Measurements from ENCODE around the gene TBCC.
"Not testable (repeated sequence)": the region's sequence is repeated elsewhere in the genome, so short reads cannot be mapped to it uniquely, and the experiment has no call there.

TBCC gene

GRCh38 chr6:42726026-42726425 lies 19.9 kb downstream of the TBCC start:
- Mint-ChIP-seq H3K27ac (peak overlapping the region; percentile 98), H3K9me3 (no peaks in the 10 kb centered on the region), H3K4me3 (peak overlapping the region; percentile 92), H3K27me3 (no peaks in the 10 kb centered on the region), H3K4me1 (peaks cover 23% of the 10 kb centered on the region), H3K36me3 (no peaks in the 10 kb centered on the region)

GRCh38 chr6:42724825-42725224 lies 21.1 kb downstream of the TBCC start:
- Mint-ChIP-seq H3K36me3 (no peaks in the 10 kb centered on the region), H3K27ac (no peak overlapping the region), H3K4me3 (no peak overlapping the region), H3K9me3 (no peaks in the 10 kb centered on the region), H3K4me1 (peaks cover 23% of the 10 kb centered on the region), H3K27me3 (no peaks in the 10 kb centered on the region)

GRCh38 chr6:42722497-42722896 lies 23.4 kb downstream of the TBCC start, which contains the start of gene PRPH2:
Gene PRPH2 (minus strand): TSS chr6:42722597. CDS start chr6:42722334, 263 bp downstream.
- peak within 1 kb of the TSS; percentile 80 for H3K27ac Mint-ChIP-seq
- H3K27me3 Mint-ChIP-seq, result no peaks in the 10 kb centered on the region
- H3K4me3 Mint-ChIP-seq, result no peak within 1 kb of the TSS
- H3K9me3 Mint-ChIP-seq, result no peaks in the 10 kb centered on the region
- H3K4me1 Mint-ChIP-seq, result peaks cover 19% of the 10 kb centered on the region
- no peaks in the 10 kb centered on the region for H3K36me3 Mint-ChIP-seq

- Mint-ChIP-seq H3K4me1 (peaks cover 1% of the 10 kb centered on the region), H3K36me3 (no peaks in the 10 kb centered on the region), H3K4me3 (no peak overlapping the region), H3K9me3 (no peaks in the 10 kb centered on the region), H3K27ac (no peak overlapping the region), H3K27me3 (no peaks in the 10 kb centered on the region)
Observed at GRCh38 chr6:42720739-42721138, 25.2 kb downstream of the TBCC start.

- Mint-ChIP-seq H3K36me3 (no peaks in the 10 kb centered on the region), H3K4me1 (no peaks in the 10 kb centered on the region), H3K4me3 (no peak overlapping the region), H3K27ac (no peak overlapping the region), H3K9me3 (no peaks in the 10 kb centered on the region), H3K27me3 (no peaks in the 10 kb centered on the region)
Observed at GRCh38 chr6:42715871-42716270, 30.0 kb downstream of the TBCC start.

GRCh38 chr6:42714098-42714761 lies 31.7 kb downstream of the TBCC start:
- Mint-ChIP-seq H3K4me1 (no peaks in the 10 kb centered on the region), H3K9me3 (no peaks in the 10 kb centered on the region), H3K27ac (no peak overlapping the region), H3K27me3 (no peaks in the 10 kb centered on the region), H3K4me3 (no peak overlapping the region), H3K36me3 (no peaks in the 10 kb centered on the region)

- no peak overlapping the region for H3K27ac Mint-ChIP-seq
- no peaks in the 10 kb centered on the region for H3K4me1 Mint-ChIP-seq
- no peaks in the 10 kb centered on the region for H3K9me3 Mint-ChIP-seq
- no peak overlapping the region for H3K4me3 Mint-ChIP-seq
- no peaks in the 10 kb centered on the region for H3K27me3 Mint-ChIP-seq
- no peaks in the 10 kb centered on the region for H3K36me3 Mint-ChIP-seq
Observed at GRCh38 chr6:42711930-42712329, 34.0 kb downstream of the TBCC start.

- Mint-ChIP-seq H3K27ac (no peak overlapping the region), H3K27me3 (no peaks in the 10 kb centered on the region), H3K4me3 (no peak overlapping the region), H3K4me1 (no peaks in the 10 kb centered on the region), H3K9me3 (no peaks in the 10 kb centered on the region), H3K36me3 (no peaks in the 10 kb centered on the region)
Observed at GRCh38 chr6:42710316-42710715, 35.6 kb downstream of the TBCC start.

GRCh38 chr6:42709871-42710270 lies 36.0 kb downstream of the TBCC start:
- Mint-ChIP-seq H3K36me3 (no peaks in the 10 kb centered on the region), H3K27ac (no peak overlapping the region), H3K9me3 (no peaks in the 10 kb centered on the region), H3K4me3 (no peak overlapping the region), H3K27me3 (no peaks in the 10 kb centered on the region), H3K4me1 (no peaks in the 10 kb centered on the region)

- Mint-ChIP-seq H3K4me3 (no peak overlapping the region), H3K36me3 (no peaks in the 10 kb centered on the region), H3K9me3 (no peaks in the 10 kb centered on the region), H3K27me3 (no peaks in the 10 kb centered on the region), H3K4me1 (no peaks in the 10 kb centered on the region), H3K27ac (no peak overlapping the region)
Observed at GRCh38 chr6:42708096-42708495, 37.8 kb downstream of the TBCC start.

- Mint-ChIP-seq H3K4me3 (no peak overlapping the region), H3K4me1 (no peaks in the 10 kb centered on the region), H3K9me3 (no peaks in the 10 kb centered on the region), H3K27me3 (no peaks in the 10 kb centered on the region), H3K36me3 (no peaks in the 10 kb centered on the region), H3K27ac (no peak overlapping the region)
Observed at GRCh38 chr6:42707595-42707994, 38.3 kb downstream of the TBCC start.

GRCh38 chr6:42704937-42705374 lies 40.9 kb downstream of the TBCC start:
- Mint-ChIP-seq H3K36me3 (no peaks in the 10 kb centered on the region), H3K9me3 (no peaks in the 10 kb centered on the region), H3K4me3 (no peak overlapping the region), H3K27ac (no peak overlapping the region), H3K4me1 (no peaks in the 10 kb centered on the region), H3K27me3 (no peaks in the 10 kb centered on the region)

GRCh38 chr6:42704251-42704936 lies 41.5 kb downstream of the TBCC start:
- Mint-ChIP-seq H3K27me3 (no peaks in the 10 kb centered on the region), H3K4me1 (no peaks in the 10 kb centered on the region), H3K4me3 (no peak overlapping the region), H3K9me3 (no peaks in the 10 kb centered on the region), H3K27ac (no peak overlapping the region), H3K36me3 (no peaks in the 10 kb centered on the region)

- not testable (repeated sequence) for H3K9me3 Mint-ChIP-seq, H3K27ac Mint-ChIP-seq, H3K36me3 Mint-ChIP-seq, H3K4me1 Mint-ChIP-seq, H3K4me3 Mint-ChIP-seq, H3K27me3 Mint-ChIP-seq
Observed at GRCh38 chr6:42702786-42703185, 43.1 kb downstream of the TBCC start.

- H3K4me3 Mint-ChIP-seq, result no peak overlapping the region
- H3K27me3 Mint-ChIP-seq, result no peaks in the 10 kb centered on the region
- no peaks in the 10 kb centered on the region for H3K9me3 Mint-ChIP-seq
- H3K27ac Mint-ChIP-seq, result no peak overlapping the region
- H3K4me1 Mint-ChIP-seq, result no peaks in the 10 kb centered on the region
- no peaks in the 10 kb centered on the region for H3K36me3 Mint-ChIP-seq
Observed at GRCh38 chr6:42702200-42702599, 43.7 kb downstream of the TBCC start.

GRCh38 chr6:42698217-42698616 lies 47.7 kb downstream of the TBCC start:
- H3K27ac Mint-ChIP-seq, result peak overlapping the region; percentile 68
- H3K27me3 Mint-ChIP-seq, result no peaks in the 10 kb centered on the region
- H3K36me3 Mint-ChIP-seq, result peaks cover 2% of the 10 kb centered on the region
- H3K4me3 Mint-ChIP-seq, result no peak overlapping the region
- peaks cover 19% of the 10 kb centered on the region for H3K4me1 Mint-ChIP-seq
- no peaks in the 10 kb centered on the region for H3K9me3 Mint-ChIP-seq

Data from activated naive CD4-positive, alpha-beta T cell treated with anti-CD3 and anti-CD28 coated beads, Interleukin-2, amount 50 U/mL, for 24 hours (primary cell).